HepG2 (cell line): ENCODE results near the gene CCDC50. TPM values are rescaled to one million over a fixed set of nuclear protein-coding genes. Genes with fewer than 3 reads are reported as not detected.

Experiments used
- ATAC-seq: fragments of 200-7000 bp; cut with Tn5 transposase; 3 replicates; pipeline ENCODE4 v1.9.1; 2020; ENCODE audit warnings: mild to moderate bottlenecking, moderate library complexity
- BruUV-seq: library from RNA; stranded (reverse); fragments of 400-500 nt; replicated peaks from 2 replicates; lab custom pipeline; 2021; lab: Mats Ljungman, UMichigan
- CTCF ChIA-PET: fragments of 300-600 bp; formaldehyde crosslinking; extraction: SDS; loops from one replicate; lab custom pipeline; 2021; ENCODE audit warnings: low total read pairs, inconsistent platforms, low intra/inter-chr PET ratio; lab: Yijun Ruan, JAX
- POLR2A ChIA-PET: fragments of 350-600 bp; sonication (Branson Sonifier 250); formaldehyde crosslinking; loops from one replicate; lab custom pipeline; 2020; ENCODE audit warnings: antibody characterized with exemption, inconsistent platforms; lab: Yijun Ruan, JAX
- DNase-seq: peaks from one replicate; pipeline ENCODE4 v3.0.0-alpha.2; 2015; ENCODE audit warnings: low spot score
- FAIRE-seq: peaks from 3 replicates; lab custom pipeline; 2011; peaks lifted over from hg19 to GRCh38; lab: Jason Lieb, UNC
- H2AFZ ChIP-seq: one replicate; pipeline ENCODE4 v1.6.1; 2011; ENCODE audit warnings: low read length, inconsistent platforms
- H3K27ac ChIP-seq: fragments of 300-600 bp; 3 replicates; pipeline ENCODE4 v1.8.0; 2011; ENCODE audit warnings: mixed run types, mild to moderate bottlenecking, mixed read lengths, low read length, inconsistent platforms; ENCODE audit not compliant: insufficient read depth; ENCODE audit errors: extremely low read length
- H3K27me3 ChIP-seq, 2 experiments: fragments of 200-600 bp in 1 of 2; 2 replicates in 1 of 2; 3 replicates in 1 of 2; pipeline versions ENCODE4 v1.6.0 to v1.8.0; 2011; ENCODE audit warnings: low read length in 2 of 2, mild to moderate bottlenecking in 2 of 2, moderate library complexity in 2 of 2, inconsistent platforms in 1 of 2; ENCODE audit not compliant: insufficient read depth in 2 of 2, control insufficient read depth in 1 of 2
- H3K36me3 ChIP-seq, 2 experiments: fragments of 200-600 bp in 1 of 2; replicated peaks in 1 of 2; 2 replicates in 1 of 2; 3 replicates in 1 of 2; pipeline versions ENCODE4 v1.5.1 to v1.8.0; 2011; ENCODE audit warnings: low read length in 2 of 2, inconsistent platforms in 1 of 2; ENCODE audit not compliant: insufficient read depth in 2 of 2, control insufficient read depth in 1 of 2
- H3K4me1 ChIP-seq: 2 replicates; pipeline ENCODE4 v1.5.1; 2012; ENCODE audit warnings: low read length, inconsistent platforms; ENCODE audit not compliant: insufficient read depth
- H3K4me2 ChIP-seq: 2 replicates; pipeline ENCODE4 v1.6.0; 2011; ENCODE audit warnings: low read depth, low read length, inconsistent platforms
- H3K4me3 ChIP-seq, 3 experiments: fragments of 200-600 bp in 1 of 3; sonication (generic), shearing (Covaris generic) in 1 of 3; replicated peaks in 1 of 3; 2 replicates each; pipeline ENCODE4 v1.5.1; 2011 to 2016; ENCODE audit warnings: low read length in 3 of 3, inconsistent platforms in 2 of 3, low read depth in 2 of 3, mild to moderate bottlenecking in 2 of 3, control low read depth in 1 of 3, mixed read lengths in 1 of 3; ENCODE audit not compliant: insufficient read depth in 1 of 3
- H3K79me2 ChIP-seq: one replicate; pipeline ENCODE4 v1.6.1; 2011; ENCODE audit warnings: low read length, inconsistent platforms; ENCODE audit not compliant: insufficient read depth
- H3K9ac ChIP-seq: 2 replicates; pipeline ENCODE4 v1.6.0; 2011; ENCODE audit warnings: mild to moderate bottlenecking, low read depth, low read length, inconsistent platforms; ENCODE audit not compliant: insufficient read depth
- H3K9me3 ChIP-seq: 2 replicates; pipeline ENCODE4 v1.5.1; 2012; ENCODE audit warnings: mild to moderate bottlenecking, low read length
- H4K20me1 ChIP-seq: 2 replicates; pipeline ENCODE4 v1.6.0; 2011; ENCODE audit warnings: inconsistent platforms, mild to moderate bottlenecking, low read length, moderate library complexity; ENCODE audit not compliant: insufficient read depth
- CC2D1A ChIP-seq: sonication (generic); formaldehyde crosslinking; IDR thresholded peaks from 2 replicates; pipeline ENCODE4 v1.8.1; 2023; ENCODE audit warnings: mild to moderate bottlenecking, missing genetic modification reagents
- ELK4 ChIP-seq: sonication (generic); formaldehyde crosslinking; IDR thresholded peaks from 2 replicates; pipeline ENCODE4 v1.9.0; 2021; ENCODE audit warnings: missing genetic modification reagents, borderline replicate concordance
- GTF3A ChIP-seq: sonication (generic); formaldehyde crosslinking; conservative IDR thresholded peaks from 2 replicates; pipeline ENCODE4 v1.4.0; 2020; ENCODE audit warnings: mild to moderate bottlenecking, missing genetic modification reagents
- PRDM10 ChIP-seq: sonication (generic); formaldehyde crosslinking; IDR thresholded peaks from 2 replicates; pipeline ENCODE4 v1.4.0; 2020; ENCODE audit warnings: low read depth, missing genetic modification reagents
- RORA ChIP-seq: sonication (generic); formaldehyde crosslinking; IDR thresholded peaks from 2 replicates; pipeline ENCODE4 v1.5.0; 2020; ENCODE audit warnings: mild to moderate bottlenecking, missing genetic modification reagents, moderate library complexity
- SP5 ChIP-seq: IDR thresholded peaks from 2 replicates; pipeline ENCODE4 v1.6.1; 2016; ENCODE audit warnings: low read depth, borderline replicate concordance
- TAF1 ChIP-seq: sonication (generic); formaldehyde crosslinking; IDR thresholded peaks from 2 replicates; pipeline ENCODE4 v1.4.0; 2020; ENCODE audit warnings: missing genetic modification reagents
- ZNF101 ChIP-seq: sonication (generic); formaldehyde crosslinking; IDR thresholded peaks from 2 replicates; pipeline ENCODE4 v1.4.0; 2020; ENCODE audit warnings: mild to moderate bottlenecking, low read depth, missing genetic modification reagents, borderline replicate concordance
- ZNF317 ChIP-seq: sonication (generic); formaldehyde crosslinking; IDR thresholded peaks from 2 replicates; pipeline ENCODE4 v1.5.0; 2020; ENCODE audit warnings: mild to moderate bottlenecking, missing genetic modification reagents
- ZNF446 ChIP-seq: sonication (generic); formaldehyde crosslinking; IDR thresholded peaks from 2 replicates; pipeline ENCODE4 v1.5.0; 2020; ENCODE audit warnings: mild to moderate bottlenecking, missing genetic modification reagents
- ZNF780A ChIP-seq: sonication (generic); formaldehyde crosslinking; IDR thresholded peaks from 2 replicates; pipeline ENCODE4 v1.8.0; 2022; ENCODE audit warnings: mild to moderate bottlenecking, missing genetic modification reagents, moderate library complexity
- WGBS: methylation state at CpG from one replicate; pipeline ENCODE4 v1.1.6; 2017; ENCODE audit warnings: low lambda C conversion rate; 5-methylcytosine and 5-hydroxymethylcytosine counted together
- in situ Hi-C: cut with HindIII; loops from 2 replicates; pipeline ENCODE4 v1.10.0; 2017; ENCODE audit warnings: low pct_unique_long_range_greater_than_20kb; ENCODE audit not compliant: extremely low pct_ligation_motif_present
- intact Hi-C: fragments of 100-400 bp; cut with micrococcal nuclease; formaldehyde crosslinking; loops from one replicate; pipeline ENCODE4 v1.10.0; 2022; ENCODE audit not compliant: unreplicated experiment
- polyA plus RNA-seq, 8 experiments: library from polyadenylated mRNA; depleted of rRNA in 3 of 8; stranded (reverse) in 7 of 8; unstranded in 1 of 8; fragments of >200 nt; fragmentation: Illumina TruSeq in 4 of 8; extraction: Trizol in 4 of 8; gene quantifications; 2 replicates each; pipeline versions ENCODE4 v1.2.1 to v1.2.3, GENCODE V29; 2011 to 2016; ENCODE audit warnings: low read depth in 4 of 8, missing spikeins in 1 of 8, mixed read lengths in 1 of 8; ENCODE audit not compliant: insufficient read depth in 1 of 8
- total RNA-seq, 5 experiments: library from RNA; depleted of rRNA; stranded (reverse); fragments of >200 nt; fragmentation: Illumina TruSeq; extraction: Trizol; gene quantifications; 2 replicates each; pipeline ENCODE4 v1.2.3, GENCODE V29; 2016; ENCODE audit warnings: low read depth in 1 of 5

Gene CCDC50
- total and polyA plus RNA-seq, 2 of the 13 experiments (the other 11 are each of a cell fraction or from before 2014, with no cell fraction given), result 47.6 to 66.4 TPM

- Histone ChIP-seq H3K36me3 (peaks cover 3 to 22% of the 10 kb centered on the region in 2 experiments; a peak in 3 of 5 replicates), H3K9me3 (no peaks in the 10 kb centered on the region), H3K27ac (no peak overlapping the region), H3K9ac (no peak overlapping the region), H3K4me3 (no peak overlapping the region), H3K4me2 (no peak overlapping the region), H2AFZ (no peak overlapping the region), H3K79me2 (no peaks in the 10 kb centered on the region), H3K4me1 (no peaks in the 10 kb centered on the region), H3K27me3 (no peaks in the 10 kb centered on the region), H4K20me1 (no peaks in the 10 kb centered on the region)
- FAIRE-seq (no peak), ATAC-seq (no peak), DNase-seq (no peak)
- POLR2A ChIA-PET, result no interaction called here
- TSS peak; percentile 18 for BruUV-seq
- 100% methylated on average over 2 of the region's 2 CpGs for WGBS
- in situ Hi-C loops, result no loop called here
- TF ChIP-seq CC2D1A (CRISPR knock-in tag) (no peak), ZNF780A (CRISPR knock-in tag) (no peak), ZNF101 (CRISPR knock-in tag) (no peak), TAF1 (CRISPR knock-in tag) (no peak), ZNF317 (no peak), RORA (CRISPR knock-in tag) (no peak), SP5 (no peak), ZNF446 (CRISPR knock-in tag) (no peak), PRDM10 (CRISPR knock-in tag) (no peak), GTF3A (no peak), ELK4 (no peak)
- TF ChIP-seq, all 625 proteins: peak for 0
- CTCF ChIA-PET, result no interaction called here
- intact Hi-C loops, result no loop called here
Measured at GRCh38 chr3:191391861-191392808, 62.9 kb downstream of the CCDC50 start.
